HG02981 (cell line): Measurements from ENCODE around the gene TMEM123.

Source experiments
- ATAC-seq: cut with Tn5 transposase; IDR thresholded peaks from one replicate; pipeline ENCODE4 v1.9.1; 2021; ENCODE audit warnings: mild to moderate bottlenecking, moderate library complexity; ENCODE audit not compliant: unreplicated experiment

TMEM123 gene

GRCh38 chr11:102472127-102472526 is 19.6 kb upstream of the TMEM123 start:
- ATAC-seq: no peak

- ATAC-seq: no peak
Observed at GRCh38 chr11:102471474-102471873, 18.9 kb upstream of the TMEM123 start.

DNA sequence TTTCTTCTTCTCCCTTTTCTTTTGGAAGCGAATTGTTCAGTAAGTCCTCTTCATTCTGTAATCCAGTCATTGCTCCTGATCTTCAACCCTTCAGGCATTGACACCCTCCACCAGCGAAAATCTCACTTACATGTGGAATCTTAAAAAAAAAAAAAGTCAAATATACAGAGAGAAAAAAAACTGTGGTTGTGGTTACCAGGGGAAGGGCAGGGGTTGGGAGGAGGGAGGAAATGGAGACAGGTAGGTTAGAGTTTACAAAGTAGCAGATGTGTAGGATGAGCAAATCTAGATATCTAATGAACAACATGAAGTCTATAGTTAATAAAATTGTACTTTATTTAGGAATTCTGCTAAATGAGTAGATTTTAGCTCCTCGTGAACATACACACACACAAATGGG is 17.7 kb upstream of the TMEM123 start:
- no peak for ATAC-seq

- ATAC-seq: no peak
Observed at GRCh38 chr11:102469196-102469821, 16.7 kb upstream of the TMEM123 start.

DNA sequence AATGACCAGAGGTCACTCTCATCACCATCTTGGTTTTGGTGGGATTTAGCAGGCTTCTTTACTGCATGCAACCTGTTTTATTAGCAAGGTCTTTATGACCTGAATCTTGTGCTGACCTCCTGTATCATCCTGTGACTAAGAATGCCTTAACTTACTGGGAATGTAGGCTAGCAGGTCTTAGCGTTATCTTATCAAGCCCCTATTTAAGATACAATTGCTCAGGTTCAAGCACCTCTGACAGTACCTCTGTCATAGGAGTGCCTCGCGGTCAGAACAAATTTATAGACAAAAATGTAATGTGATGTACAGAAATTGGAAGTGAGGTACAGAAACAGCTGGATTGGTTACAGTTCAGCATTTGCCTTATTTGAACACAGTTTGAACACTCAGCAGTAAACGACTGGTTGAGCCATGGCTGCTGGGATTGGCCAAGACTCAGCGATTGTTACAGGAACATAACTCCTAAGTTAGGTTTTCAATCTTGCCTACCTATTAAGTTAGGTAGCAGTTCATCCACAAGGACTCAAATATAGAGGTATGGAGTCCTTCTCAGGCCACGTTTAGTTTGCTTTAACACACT is 16.1 kb upstream of the TMEM123 start:
- no peak for ATAC-seq

DNA sequence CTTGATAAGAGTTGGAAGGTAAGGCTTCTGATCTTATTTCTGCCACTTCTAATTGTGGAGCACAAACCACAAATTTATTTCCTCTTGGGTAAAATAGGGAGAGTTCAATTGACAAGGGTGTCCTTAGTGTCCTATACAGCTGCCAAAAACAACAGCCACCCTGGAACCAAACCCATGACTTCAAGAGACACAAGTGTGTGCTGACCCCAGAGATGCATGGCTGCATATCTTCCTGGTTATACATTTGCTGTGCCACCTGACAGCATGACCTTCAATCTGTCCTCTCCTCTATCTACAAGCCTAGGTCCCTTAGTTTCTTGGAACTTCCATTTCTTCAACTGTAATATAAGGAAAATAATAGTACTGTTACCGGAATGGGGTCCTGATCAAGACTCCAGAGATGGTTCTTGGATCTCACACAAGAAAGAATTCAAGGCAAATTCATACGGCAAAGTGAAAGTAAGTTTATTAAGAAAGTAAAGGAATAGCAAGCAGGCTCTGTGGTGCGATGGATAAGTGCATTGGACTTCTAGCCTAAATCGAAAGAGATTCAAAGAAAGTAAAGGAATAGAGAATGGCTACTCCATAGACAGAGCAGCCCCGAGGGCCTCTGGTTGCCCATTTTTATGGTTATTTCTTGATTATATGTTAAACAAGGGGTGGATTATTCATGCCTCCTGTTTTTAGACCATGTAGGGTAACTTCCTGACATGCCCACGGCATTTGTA is 15.5 kb upstream of the TMEM123 start:
- ATAC-seq: no peak

DNA sequence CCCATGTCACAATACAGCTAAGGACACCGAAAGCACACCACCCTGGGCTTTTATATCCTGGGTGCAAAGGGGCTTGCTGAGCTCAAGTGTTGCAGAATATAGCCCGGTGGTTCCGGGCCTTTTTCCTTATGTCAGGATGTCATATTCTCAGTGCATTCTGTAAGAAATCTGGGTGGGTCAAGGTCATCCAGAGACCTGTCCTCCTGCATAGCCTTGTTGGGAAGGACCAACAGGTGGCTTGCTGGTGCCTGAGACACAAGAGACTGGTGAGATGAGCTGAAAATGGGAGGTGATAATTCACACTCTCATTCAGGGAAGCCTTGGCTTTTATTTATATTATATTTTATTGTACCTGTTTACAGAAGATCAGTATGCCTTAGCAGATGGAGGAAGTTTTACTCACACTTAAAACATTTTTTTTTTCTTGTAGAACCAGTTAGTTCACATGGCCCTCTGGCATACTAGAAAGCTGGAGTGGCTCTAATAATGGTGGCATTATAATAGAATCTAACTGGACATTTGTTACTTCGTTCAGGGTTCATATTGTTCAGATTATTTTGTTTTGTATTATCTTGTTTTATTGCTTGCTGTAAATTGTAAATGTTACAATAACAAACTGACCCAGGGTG is 14.6 kb upstream of the TMEM123 start:
- no peak for ATAC-seq

DNA sequence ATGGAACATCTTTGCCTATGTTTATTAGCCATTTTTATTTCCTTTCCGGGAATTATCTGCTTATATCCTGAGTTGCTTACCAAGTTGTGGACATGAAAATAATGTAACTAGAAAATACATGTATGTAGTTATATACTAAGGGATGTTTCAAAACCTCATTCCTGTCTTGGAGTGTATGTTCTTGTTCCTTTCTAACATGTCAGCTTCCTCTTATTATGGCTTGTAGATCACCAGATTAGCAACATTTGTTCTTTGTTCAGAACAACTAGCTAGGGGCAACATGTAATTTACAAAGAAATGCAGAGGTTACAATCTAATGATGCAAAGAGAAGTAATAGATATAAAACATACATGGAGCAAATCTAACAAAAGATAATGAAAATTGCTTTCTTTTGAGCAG is 13.1 kb upstream of the TMEM123 start:
- ATAC-seq: no peak

DNA sequence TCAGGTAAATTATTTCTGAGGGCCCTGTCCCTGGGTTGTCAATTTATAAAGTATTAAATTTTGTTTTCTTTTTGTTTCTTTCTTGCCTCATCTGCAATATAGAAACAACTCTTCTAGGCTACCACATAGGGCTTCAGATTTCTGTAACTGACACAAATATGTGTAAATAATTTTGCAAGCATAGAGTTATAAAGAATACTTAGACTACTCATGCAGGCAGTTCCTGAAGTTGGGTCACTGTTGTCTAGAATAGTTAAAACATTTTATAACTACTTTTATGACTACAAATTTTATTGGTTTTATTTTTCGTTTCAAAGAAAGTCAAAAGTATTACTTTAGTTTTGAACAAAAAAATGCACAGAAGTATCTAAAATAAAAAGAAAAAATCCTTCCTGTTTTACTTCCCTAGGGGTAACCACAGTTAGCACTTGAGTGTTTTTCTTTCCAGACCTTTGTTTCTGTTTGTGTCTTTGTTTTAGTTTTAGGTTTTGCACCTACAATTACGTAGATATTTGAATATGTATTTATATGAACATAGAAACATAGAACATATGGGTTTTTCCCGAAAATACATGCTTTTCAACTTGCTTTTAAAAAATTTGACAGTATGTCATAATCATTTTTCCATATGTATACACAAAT is 12.4 kb upstream of the TMEM123 start:
- no peak for ATAC-seq

GRCh38 chr11:102464037-102464436 is 11.5 kb upstream of the TMEM123 start:
- ATAC-seq: no peak

- ATAC-seq: no peak
Observed at GRCh38 chr11:102462610-102463009, 10.0 kb upstream of the TMEM123 start.

DNA sequence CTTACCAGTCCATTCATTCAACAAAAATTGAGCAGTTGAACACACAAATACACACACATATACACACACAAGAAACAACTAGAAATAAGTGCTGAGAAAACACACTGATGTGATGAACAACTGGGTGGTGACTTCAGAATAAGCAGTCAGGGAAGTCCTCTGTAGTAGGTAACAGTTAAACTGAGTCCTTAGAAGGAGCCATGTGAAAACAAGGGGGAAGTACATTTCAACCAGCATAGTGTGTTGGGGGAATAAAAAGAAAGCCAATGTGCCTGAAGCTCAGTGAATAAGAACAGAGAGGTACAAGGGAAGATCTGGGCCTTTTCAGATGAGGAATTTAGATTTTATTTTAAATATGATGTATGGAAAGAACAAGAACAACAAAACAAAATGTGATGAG is 6.8 kb upstream of the TMEM123 start:
- ATAC-seq: no peak

GRCh38 chr11:102458548-102458947 is 6.0 kb upstream of the TMEM123 start:
- ATAC-seq: no peak

DNA sequence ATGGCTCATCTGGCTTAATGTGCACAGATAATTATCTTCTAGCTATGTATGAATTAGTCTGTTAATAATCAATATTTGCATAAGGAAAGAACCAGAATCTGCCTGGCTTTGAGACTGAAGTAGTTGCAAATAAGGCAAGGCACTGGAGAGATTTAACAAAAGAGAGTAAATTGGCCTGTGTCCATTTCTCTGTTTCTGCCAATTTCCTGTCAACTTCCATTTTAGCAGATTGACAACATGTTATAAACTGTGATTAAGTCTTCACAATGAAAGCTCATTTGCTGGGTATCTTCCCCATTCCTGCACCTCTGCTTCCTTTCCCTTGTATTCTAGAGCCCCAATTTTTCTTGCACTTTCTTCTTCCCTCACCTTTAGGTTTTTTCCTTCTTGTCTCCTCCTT is 5.3 kb upstream of the TMEM123 start:
- no peak for ATAC-seq

- ATAC-seq: no peak
Observed at GRCh38 chr11:102457056-102457677, 4.6 kb upstream of the TMEM123 start.

DNA sequence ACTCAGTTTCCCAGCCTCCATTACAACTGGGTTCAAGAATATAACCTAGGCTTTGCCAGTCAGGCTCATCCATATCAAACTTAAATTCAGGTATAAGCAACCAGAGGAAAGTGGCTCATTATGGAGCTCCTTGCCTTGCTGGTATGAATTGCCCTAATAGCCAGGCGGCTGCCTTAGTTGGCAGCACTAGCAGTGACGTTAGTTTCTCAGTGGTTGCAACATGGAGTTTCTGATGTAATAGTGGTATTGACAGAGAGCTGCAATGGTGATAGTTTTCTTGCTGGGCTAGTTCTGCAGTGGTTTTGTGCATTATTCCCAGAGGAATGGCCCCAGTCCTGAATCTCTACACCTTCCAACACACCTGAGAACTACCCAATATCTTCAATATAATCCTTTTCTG is 3.8 kb upstream of the TMEM123 start:
- ATAC-seq: no peak

DNA sequence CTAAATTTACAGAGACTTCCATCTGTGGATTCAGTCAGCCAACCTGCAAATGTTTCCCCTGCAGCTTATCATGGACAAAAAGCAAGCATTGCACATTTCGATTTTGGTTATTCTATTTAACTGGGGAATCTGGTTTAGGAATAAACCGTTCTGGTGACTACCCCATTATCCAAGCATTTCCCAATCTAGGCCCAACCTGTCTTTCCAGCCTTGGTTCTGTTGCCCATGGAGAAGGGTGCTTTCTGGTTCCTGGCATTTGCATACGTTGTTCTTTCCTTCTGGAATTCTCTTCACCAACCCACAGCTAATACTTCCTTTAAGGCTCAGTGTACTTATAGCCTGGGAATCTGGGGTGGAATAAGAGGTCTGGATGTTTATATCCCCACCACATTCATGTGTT is 1.4 kb upstream of the TMEM123 start:
- no peak for ATAC-seq

- ATAC-seq: no peak
Observed at GRCh38 chr11:102453302-102453695, 734 bp upstream of the TMEM123 start.

GRCh38 chr11:102451681-102452460 is 694 bp downstream of the TMEM123 start:
- ATAC-seq: peak; percentile 62

GRCh38 chr11:102451041-102451680 is 1.4 kb downstream of the TMEM123 start:
- no peak for ATAC-seq
